Activated T-cell treated with anti-CD3 and anti-CD28 coated beads, Interleukin-2, amount 50 U/mL, for 24 hours (primary cell): ENCODE results near the gene INTS11.
A peak's percentile ranks its signal among the peaks of the same experiment; 100 is the strongest.
"Not testable (repeated sequence)": the region's sequence is repeated elsewhere in the genome, so short reads cannot be mapped to it uniquely, and the experiment has no call there.

Experiments used
- DNase-seq: peaks from one replicate; pipeline ENCODE4 v3.0.0-alpha.2; 2020
- H3K27ac Mint-ChIP-seq: 2 replicates; pipeline ENCODE4 v1.8.0; 2020; ENCODE audit warnings: mild to moderate bottlenecking, mixed read lengths
- H3K27me3 Mint-ChIP-seq: 2 replicates; pipeline ENCODE4 v1.8.0; 2020; ENCODE audit warnings: mixed read lengths
- H3K36me3 Mint-ChIP-seq: 2 replicates; pipeline ENCODE4 v1.8.0; 2020; ENCODE audit warnings: low read depth, mixed read lengths
- H3K4me1 Mint-ChIP-seq: 2 replicates; pipeline ENCODE4 v1.8.0; 2020; ENCODE audit warnings: low read depth, mixed read lengths
- H3K4me3 Mint-ChIP-seq: 2 replicates; pipeline ENCODE4 v1.8.0; 2020; ENCODE audit warnings: mild to moderate bottlenecking, moderate library complexity, mixed read lengths
- H3K9me3 Mint-ChIP-seq: 2 replicates; pipeline ENCODE4 v1.8.0; 2020; ENCODE audit warnings: mixed read lengths

INTS11 gene

GRCh38 chr1:1324524-1325287 is at the start of gene INTS11, which contains the start of gene CPTP:
Gene INTS11, minus strand, starts transcription at chr1:1324660. Its CDS starts 52 bp downstream, at chr1:1324608.
Gene CPTP, plus strand, starts transcription at chr1:1324802. Its CDS starts 2,109 bp downstream, at chr1:1326911.
- peak; percentile 96 for DNase-seq
- H3K4me1 Mint-ChIP-seq = peaks cover 45% of the 10 kb centered on the region
- peak within 1 kb of the TSS; percentile 94 for H3K27ac Mint-ChIP-seq
- peaks cover 38% of the 10 kb centered on the region for H3K36me3 Mint-ChIP-seq
- H3K9me3 Mint-ChIP-seq = no peaks in the 10 kb centered on the region
- peak within 1 kb of the TSS; percentile 83 for H3K4me3 Mint-ChIP-seq
- no peaks in the 10 kb centered on the region for H3K27me3 Mint-ChIP-seq

- H3K27ac Mint-ChIP-seq = peak overlapping the region; percentile 96
- H3K4me1 Mint-ChIP-seq = peaks cover 39% of the 10 kb centered on the region
- no peaks in the 10 kb centered on the region for H3K27me3 Mint-ChIP-seq
- no peaks in the 10 kb centered on the region for H3K9me3 Mint-ChIP-seq
- no peak for DNase-seq
- H3K36me3 Mint-ChIP-seq = peaks cover 35% of the 10 kb centered on the region
- H3K4me3 Mint-ChIP-seq = peak overlapping the region; percentile 90
These were observed 49.5 kb upstream of the INTS11 start for GRCh38 chr1:1373815-1374588.

- DNase-seq = no peak
- no peaks in the 10 kb centered on the region for H3K9me3 Mint-ChIP-seq
- peaks cover 39% of the 10 kb centered on the region for H3K4me1 Mint-ChIP-seq
- no peaks in the 10 kb centered on the region for H3K27me3 Mint-ChIP-seq
- H3K36me3 Mint-ChIP-seq = peaks cover 33% of the 10 kb centered on the region
- peak overlapping the region; percentile 90 for H3K4me3 Mint-ChIP-seq
- H3K27ac Mint-ChIP-seq = peak overlapping the region; percentile 96
These were observed 48.8 kb upstream of the INTS11 start for GRCh38 chr1:1373051-1373814.

- Mint-ChIP-seq H3K4me3 (peak overlapping the region; percentile 60), H3K27ac (peak overlapping the region; percentile 79), H3K27me3 (no peaks in the 10 kb centered on the region), H3K9me3 (no peaks in the 10 kb centered on the region), H3K36me3 (peaks cover 30% of the 10 kb centered on the region), H3K4me1 (peaks cover 39% of the 10 kb centered on the region)
- peak; percentile 89 for DNase-seq
These were observed 47.6 kb upstream of the INTS11 start for GRCh38 chr1:1371746-1372711.

- Mint-ChIP-seq H3K4me1 (peaks cover 36% of the 10 kb centered on the region), H3K27ac (no peak overlapping the region), H3K4me3 (no peak overlapping the region), H3K36me3 (peaks cover 26% of the 10 kb centered on the region), H3K27me3 (no peaks in the 10 kb centered on the region), H3K9me3 (no peaks in the 10 kb centered on the region)
- no peak for DNase-seq
These were observed 46.9 kb upstream of the INTS11 start for GRCh38 chr1:1371364-1371745.

GRCh38 chr1:1370771-1371300 is 46.4 kb upstream of the INTS11 start:
- Mint-ChIP-seq H3K36me3 (peaks cover 26% of the 10 kb centered on the region), H3K27ac (no peak overlapping the region), H3K27me3 (no peaks in the 10 kb centered on the region), H3K4me1 (peaks cover 32% of the 10 kb centered on the region), H3K4me3 (no peak overlapping the region), H3K9me3 (no peaks in the 10 kb centered on the region)
- no peak for DNase-seq

- H3K27me3 Mint-ChIP-seq, H3K27ac Mint-ChIP-seq, DNase-seq, H3K4me3 Mint-ChIP-seq, H3K9me3 Mint-ChIP-seq: not testable (repeated sequence)
- Mint-ChIP-seq H3K4me1 (peaks cover 30% of the 10 kb centered on the region), H3K36me3 (peaks cover 22% of the 10 kb centered on the region)
These were observed 45.6 kb upstream of the INTS11 start for GRCh38 chr1:1370094-1370493.

- DNase-seq = no peak
- Mint-ChIP-seq H3K36me3 (peaks cover 2% of the 10 kb centered on the region), H3K27ac (no peak overlapping the region), H3K4me3 (no peak overlapping the region), H3K4me1 (peaks cover 13% of the 10 kb centered on the region), H3K27me3 (no peaks in the 10 kb centered on the region), H3K9me3 (no peaks in the 10 kb centered on the region)
These were observed 42.9 kb upstream of the INTS11 start for GRCh38 chr1:1367315-1367714.

- no peak overlapping the region for H3K4me3 Mint-ChIP-seq
- no peaks in the 10 kb centered on the region for H3K36me3 Mint-ChIP-seq
- peaks cover 8% of the 10 kb centered on the region for H3K4me1 Mint-ChIP-seq
- no peak overlapping the region for H3K27ac Mint-ChIP-seq
- no peaks in the 10 kb centered on the region for H3K9me3 Mint-ChIP-seq
- no peak for DNase-seq
- H3K27me3 Mint-ChIP-seq = peaks cover 2% of the 10 kb centered on the region
These were observed 42.2 kb upstream of the INTS11 start for GRCh38 chr1:1366699-1367066.

GRCh38 chr1:1365875-1366698 is 41.6 kb upstream of the INTS11 start:
- Mint-ChIP-seq H3K36me3 (no peaks in the 10 kb centered on the region), H3K9me3 (no peaks in the 10 kb centered on the region), H3K27me3 (peaks cover 2% of the 10 kb centered on the region), H3K4me3 (no peak overlapping the region), H3K27ac (no peak overlapping the region), H3K4me1 (peaks cover 2% of the 10 kb centered on the region)
- no peak for DNase-seq

GRCh38 chr1:1364266-1364665 is 39.8 kb upstream of the INTS11 start:
- Mint-ChIP-seq H3K9me3 (no peaks in the 10 kb centered on the region), H3K27me3 (peaks cover 8% of the 10 kb centered on the region), H3K4me1 (peaks cover 2% of the 10 kb centered on the region), H3K4me3 (no peak overlapping the region), H3K36me3 (no peaks in the 10 kb centered on the region), H3K27ac (no peak overlapping the region)
- DNase-seq = no peak

GRCh38 chr1:1361982-1362423 is 37.5 kb upstream of the INTS11 start:
- Mint-ChIP-seq H3K4me3 (no peak overlapping the region), H3K9me3 (no peaks in the 10 kb centered on the region), H3K27me3 (peaks cover 18% of the 10 kb centered on the region), H3K4me1 (peaks cover 11% of the 10 kb centered on the region), H3K27ac (no peak overlapping the region), H3K36me3 (no peaks in the 10 kb centered on the region)
- no peak for DNase-seq
